Caco-2 (cell line): ENCODE results near the gene RHOB. TPM values are rescaled to one million over a fixed set of nuclear protein-coding genes. Genes with fewer than 3 reads are reported as not detected.
A peak's percentile ranks its signal among the peaks of the same experiment; 100 is the strongest.

Source experiments
- BruUV-seq: library from RNA; stranded (reverse); fragments of 400-500 nt; replicated peaks from 2 replicates; lab custom pipeline; 2021; lab: Mats Ljungman, UMichigan
- CTCF ChIA-PET: fragments of 300-600 bp; sonication (Branson Sonifier 250); formaldehyde crosslinking; loops from one replicate; lab custom pipeline; 2022; ENCODE audit warnings: antibody characterized with exemption; lab: Charles Lee
- POLR2A ChIA-PET: fragments of 300-600 bp; sonication (Branson Sonifier 250); formaldehyde crosslinking; loops from one replicate; lab custom pipeline; 2022; ENCODE audit warnings: antibody characterized with exemption; lab: Charles Lee
- DNase-seq, 2 experiments: peaks; one replicate each; pipeline versions ENCODE4 v3.0.0 to v3.0.0-alpha.2; 2020 to 2022
- H3K27me3 ChIP-seq: replicated peaks from 2 replicates; pipeline ENCODE4 v1.6.0; 2011; ENCODE audit warnings: low read length; ENCODE audit not compliant: control insufficient read depth, insufficient read depth
- H3K36me3 ChIP-seq: 2 replicates; pipeline ENCODE4 v1.5.1; 2011; ENCODE audit warnings: low read length; ENCODE audit not compliant: control insufficient read depth, insufficient read depth
- H3K4me1 ChIP-seq: fragments of 250-450 bp; sonication (Bioruptor Pico); 2 replicates; pipeline ENCODE4 v1.5.1; 2020; ENCODE audit warnings: mild to moderate bottlenecking
- H3K4me3 ChIP-seq: 2 replicates; pipeline ENCODE4 v1.5.1; 2011; ENCODE audit warnings: low read depth, mild to moderate bottlenecking, control low read depth, low read length
- H3K9me3 ChIP-seq: fragments of 250-450 bp; sonication (Bioruptor Pico); 2 replicates; pipeline ENCODE4 v1.5.1; 2020; ENCODE audit warnings: mild to moderate bottlenecking, moderate library complexity
- H3K27ac Mint-ChIP-seq: one replicate; pipeline ENCODE4 v1.8.0; 2022; ENCODE audit warnings: mixed read lengths; ENCODE audit not compliant: unreplicated experiment
- H3K27me3 Mint-ChIP-seq: one replicate; pipeline ENCODE4 v1.8.0; 2022; ENCODE audit warnings: mixed read lengths; ENCODE audit not compliant: insufficient read depth, unreplicated experiment
- H3K36me3 Mint-ChIP-seq: one replicate; pipeline ENCODE4 v1.8.0; 2022; ENCODE audit warnings: mild to moderate bottlenecking, mixed read lengths; ENCODE audit not compliant: insufficient read depth, unreplicated experiment
- H3K4me1 Mint-ChIP-seq: one replicate; pipeline ENCODE4 v1.8.0; 2022; ENCODE audit warnings: low read depth, mixed read lengths; ENCODE audit not compliant: unreplicated experiment
- H3K4me3 Mint-ChIP-seq: one replicate; pipeline ENCODE4 v1.8.0; 2022; ENCODE audit warnings: mild to moderate bottlenecking, moderate library complexity, mixed read lengths; ENCODE audit not compliant: unreplicated experiment
- H3K9me3 Mint-ChIP-seq: one replicate; pipeline ENCODE4 v1.8.0; 2022; ENCODE audit warnings: mixed read lengths; ENCODE audit not compliant: unreplicated experiment
- intact Hi-C: fragments of 100-400 bp; cut with micrococcal nuclease; formaldehyde crosslinking; loops from one replicate; pipeline ENCODE4 v1.10.0; 2022; ENCODE audit not compliant: unreplicated experiment
- total RNA-seq: library from RNA; stranded (reverse); gene quantifications from 2 replicates; pipeline ENCODE4 v1.2.3, GENCODE V29; 2022
- TF ChIP-seq, protein P1 (sequence below), 2 experiments: fragments of 200-600 bp in 1 of 2; IDR thresholded peaks; 1 replicate in 1 of 2; 2 replicates in 1 of 2; pipeline versions ENCODE4 v1.5.1 to v1.8.0; 2011 to 2022; ENCODE audit warnings: antibody characterized with exemption in 1 of 2, control low read depth in 1 of 2, inconsistent platforms in 1 of 2, low read depth in 1 of 2, low read length in 1 of 2, mild to moderate bottlenecking in 1 of 2, moderate library complexity in 1 of 2; ENCODE audit not compliant: insufficient read depth in 1 of 2, severe bottlenecking in 1 of 2, unreplicated experiment in 1 of 2

Gene RHOB
- total RNA-seq, 1 experiment from 2014 or later: 20.8 TPM

DNA sequence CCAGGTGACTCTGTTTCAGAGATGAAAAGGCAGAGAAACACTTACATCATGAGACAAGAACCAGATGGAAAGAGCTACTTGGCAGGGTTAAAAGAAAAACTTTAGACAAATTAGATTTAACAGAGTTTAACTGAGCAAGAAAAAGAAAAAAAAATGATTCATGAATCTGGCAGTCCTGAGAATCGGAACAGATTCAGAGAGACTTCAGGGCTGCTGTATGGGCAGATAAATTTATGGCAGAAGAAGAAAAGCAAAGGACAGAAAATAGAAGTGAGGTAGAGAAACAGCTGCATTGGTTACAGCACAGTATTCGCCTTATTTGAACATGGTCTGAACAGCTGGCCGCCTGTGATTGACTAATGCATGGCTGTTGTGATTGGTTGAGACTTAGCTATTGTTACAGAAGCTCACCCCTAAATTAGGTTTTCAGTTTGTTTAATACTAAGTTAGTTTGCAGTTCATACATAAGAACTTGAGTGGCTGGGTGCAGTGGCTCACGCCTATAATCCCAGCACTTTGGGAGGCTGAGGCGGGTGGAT lies 43.0 kb upstream of the RHOB start:
- peak in 1 of 2 experiments; percentile 3 for DNase-seq
- ChIA-PET POLR2A (interaction anchor here (1.1 kb wide), 1 partner anchor 43 kb away, joined by 4 read pairs; the partner anchor contains the start of gene RHOB), CTCF (interaction anchor here (1.9 kb wide), 1 partner anchor 8 kb away, joined by 4 read pairs; no protein-coding TSS in a partner anchor)
- Mint-ChIP-seq H3K4me3 (no peak overlapping the region), H3K27ac (no peak overlapping the region), H3K27me3 (no peaks in the 10 kb centered on the region), H3K36me3 (no peaks in the 10 kb centered on the region), H3K4me1 (no peaks in the 10 kb centered on the region), H3K9me3 (peaks cover 25% of the 10 kb centered on the region)
- Histone ChIP-seq H3K4me3 (no peak overlapping the region), H3K9me3 (peaks cover 5% of the 10 kb centered on the region; the same call in 1 of the 2 replicates), H3K4me1 (no peaks in the 10 kb centered on the region), H3K27me3 (no peaks in the 10 kb centered on the region), H3K36me3 (no peaks in the 10 kb centered on the region)
- BruUV-seq: no TSS peak
- TF ChIP-seq, protein P1, sequence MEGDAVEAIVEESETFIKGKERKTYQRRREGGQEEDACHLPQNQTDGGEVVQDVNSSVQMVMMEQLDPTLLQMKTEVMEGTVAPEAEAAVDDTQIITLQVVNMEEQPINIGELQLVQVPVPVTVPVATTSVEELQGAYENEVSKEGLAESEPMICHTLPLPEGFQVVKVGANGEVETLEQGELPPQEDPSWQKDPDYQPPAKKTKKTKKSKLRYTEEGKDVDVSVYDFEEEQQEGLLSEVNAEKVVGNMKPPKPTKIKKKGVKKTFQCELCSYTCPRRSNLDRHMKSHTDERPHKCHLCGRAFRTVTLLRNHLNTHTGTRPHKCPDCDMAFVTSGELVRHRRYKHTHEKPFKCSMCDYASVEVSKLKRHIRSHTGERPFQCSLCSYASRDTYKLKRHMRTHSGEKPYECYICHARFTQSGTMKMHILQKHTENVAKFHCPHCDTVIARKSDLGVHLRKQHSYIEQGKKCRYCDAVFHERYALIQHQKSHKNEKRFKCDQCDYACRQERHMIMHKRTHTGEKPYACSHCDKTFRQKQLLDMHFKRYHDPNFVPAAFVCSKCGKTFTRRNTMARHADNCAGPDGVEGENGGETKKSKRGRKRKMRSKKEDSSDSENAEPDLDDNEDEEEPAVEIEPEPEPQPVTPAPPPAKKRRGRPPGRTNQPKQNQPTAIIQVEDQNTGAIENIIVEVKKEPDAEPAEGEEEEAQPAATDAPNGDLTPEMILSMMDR (IDR thresholded peaks at IDR 0.05; ENCODE audit: insufficient read depth in 1 of 2, low read depth in 1 of 2, low read length in 1 of 2, severe bottlenecking in 1 of 2, unreplicated experiment in 1 of 2): no peak
- intact Hi-C loops: no loop called here

DNA sequence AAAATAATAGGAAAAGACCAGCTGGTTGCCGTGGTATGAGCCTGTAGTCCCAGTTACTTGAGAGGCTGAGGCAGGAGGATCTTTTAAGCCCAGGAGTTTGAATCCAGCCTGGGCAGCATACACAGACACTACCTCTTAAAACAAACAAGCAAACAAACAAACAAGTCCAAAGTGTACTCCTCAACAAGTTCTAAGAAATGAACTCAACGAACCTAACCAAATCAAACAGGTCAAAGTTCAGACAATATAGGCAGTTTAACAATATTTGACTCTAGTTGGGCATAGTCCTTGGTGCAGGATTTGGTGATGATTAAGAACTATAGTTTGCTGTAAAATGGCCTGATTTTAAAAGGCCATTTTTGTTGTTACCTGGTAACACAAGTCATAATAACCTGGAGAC lies 41.9 kb upstream of the RHOB start:
- POLR2A ChIA-PET: no interaction called here
- CTCF ChIA-PET: interaction anchor here (1.9 kb wide), 1 partner anchor 9 kb away, joined by 4 read pairs; no protein-coding TSS in a partner anchor
- Histone ChIP-seq H3K9me3 (peaks cover 11% of the 10 kb centered on the region; the same call in 1 of the 2 replicates), H3K27me3 (no peaks in the 10 kb centered on the region), H3K36me3 (no peaks in the 10 kb centered on the region), H3K4me3 (no peak overlapping the region), H3K4me1 (no peaks in the 10 kb centered on the region)
- no peak overlapping the region for H3K27ac Mint-ChIP-seq
- no peak overlapping the region for H3K4me3 Mint-ChIP-seq
- H3K27me3 Mint-ChIP-seq: no peaks in the 10 kb centered on the region
- H3K9me3 Mint-ChIP-seq: peaks cover 36% of the 10 kb centered on the region
- intact Hi-C loops: no loop called here
- no peak for DNase-seq
- BruUV-seq: no TSS peak
- H3K4me1 Mint-ChIP-seq: no peaks in the 10 kb centered on the region
- TF ChIP-seq, protein P1 (IDR thresholded peaks at IDR 0.05; ENCODE audit: insufficient read depth in 1 of 2, low read depth in 1 of 2, low read length in 1 of 2, severe bottlenecking in 1 of 2, unreplicated experiment in 1 of 2): no peak
- H3K36me3 Mint-ChIP-seq: no peaks in the 10 kb centered on the region

DNA sequence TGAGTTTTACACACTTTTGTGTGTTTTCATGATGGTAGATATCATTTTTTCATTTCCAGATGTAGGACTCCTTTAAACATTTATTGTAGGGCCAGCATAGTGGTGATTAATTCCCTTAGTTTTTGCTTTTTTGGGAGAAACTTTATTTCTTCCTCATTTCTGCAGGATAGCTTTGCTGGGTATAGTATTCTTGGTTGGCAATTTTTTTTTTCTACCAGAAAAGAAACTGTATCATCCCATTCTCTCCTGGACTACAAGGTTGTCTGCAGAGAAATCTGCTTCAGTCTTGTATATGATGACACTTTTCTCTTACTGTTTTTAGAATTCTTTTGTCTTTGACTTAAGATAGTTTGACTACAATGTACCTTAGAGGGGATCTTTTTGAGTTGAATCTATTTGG lies 37.8 kb upstream of the RHOB start:
- ChIA-PET CTCF (interaction anchor here (1.1 to 1.4 kb wide), 2 partner anchors 12 to 319 kb away, joined by 3 to 4 read pairs; no protein-coding TSS in a partner anchor), POLR2A (no interaction called here)
- H3K4me3 Mint-ChIP-seq: no peak overlapping the region
- peaks cover 41% of the 10 kb centered on the region for H3K9me3 Mint-ChIP-seq
- no peak overlapping the region for H3K27ac Mint-ChIP-seq
- no TSS peak for BruUV-seq
- Histone ChIP-seq H3K4me1 (no peaks in the 10 kb centered on the region), H3K27me3 (no peaks in the 10 kb centered on the region), H3K9me3 (peaks cover 11% of the 10 kb centered on the region; the same call in 1 of the 2 replicates), H3K36me3 (no peaks in the 10 kb centered on the region), H3K4me3 (no peak overlapping the region)
- peaks cover 6% of the 10 kb centered on the region for H3K4me1 Mint-ChIP-seq
- intact Hi-C loops: no loop called here
- TF ChIP-seq, protein P1 (IDR thresholded peaks at IDR 0.05; ENCODE audit: insufficient read depth in 1 of 2, low read depth in 1 of 2, low read length in 1 of 2, severe bottlenecking in 1 of 2, unreplicated experiment in 1 of 2): no peak
- H3K36me3 Mint-ChIP-seq: no peaks in the 10 kb centered on the region
- DNase-seq: no peak
- H3K27me3 Mint-ChIP-seq: no peaks in the 10 kb centered on the region
